ENCODE measurements around the gene LPIN3.

GRCh38 chr20:41342474-41343464 lies 2.1 kb downstream of the LPIN3 start:
- TF ChIP-seq CTCF (conservative IDR thresholded peaks at IDR 0.05; ENCODE audit: low read depth in 2 of 2) (no peak), REST (IDR thresholded peaks at IDR 0.05; ENCODE audit: unreplicated experiment) (no peak), POLR2AphosphoS5 (IDR thresholded peaks at IDR 0.05; ENCODE audit: low read depth) (no peak), EZH2phosphoT487 (IDR thresholded peaks at IDR 0.05; ENCODE audit: unreplicated experiment) (no peak), EZH2 (IDR thresholded peaks at IDR 0.05; ENCODE audit: low read depth, unreplicated experiment) (no peak), CREB1 (CRISPR knock-in tag; IDR thresholded peaks at IDR 0.05; ENCODE audit: low read depth) (no peak), JUNB (IDR thresholded peaks at IDR 0.05; ENCODE audit: unreplicated experiment) (no peak), ZNF114 (CRISPR knock-in tag; IDR thresholded peaks at IDR 0.05) (no peak), ETS1 (IDR thresholded peaks at IDR 0.05) (no peak), NANOG (IDR thresholded peaks at IDR 0.05; ENCODE audit: borderline replicate concordance) (no peak), ZNF462 (CRISPR knock-in tag; IDR thresholded peaks at IDR 0.05) (no peak)
